GM21390 (cell line): ENCODE results near the gene CHMP5.
A peak's percentile ranks its signal among the peaks of the same experiment; 100 is the strongest.

Source experiments
- ATAC-seq: cut with Tn5 transposase; IDR thresholded peaks from one replicate; pipeline ENCODE4 v1.9.1; 2021; ENCODE audit not compliant: unreplicated experiment

CHMP5 gene

DNA sequence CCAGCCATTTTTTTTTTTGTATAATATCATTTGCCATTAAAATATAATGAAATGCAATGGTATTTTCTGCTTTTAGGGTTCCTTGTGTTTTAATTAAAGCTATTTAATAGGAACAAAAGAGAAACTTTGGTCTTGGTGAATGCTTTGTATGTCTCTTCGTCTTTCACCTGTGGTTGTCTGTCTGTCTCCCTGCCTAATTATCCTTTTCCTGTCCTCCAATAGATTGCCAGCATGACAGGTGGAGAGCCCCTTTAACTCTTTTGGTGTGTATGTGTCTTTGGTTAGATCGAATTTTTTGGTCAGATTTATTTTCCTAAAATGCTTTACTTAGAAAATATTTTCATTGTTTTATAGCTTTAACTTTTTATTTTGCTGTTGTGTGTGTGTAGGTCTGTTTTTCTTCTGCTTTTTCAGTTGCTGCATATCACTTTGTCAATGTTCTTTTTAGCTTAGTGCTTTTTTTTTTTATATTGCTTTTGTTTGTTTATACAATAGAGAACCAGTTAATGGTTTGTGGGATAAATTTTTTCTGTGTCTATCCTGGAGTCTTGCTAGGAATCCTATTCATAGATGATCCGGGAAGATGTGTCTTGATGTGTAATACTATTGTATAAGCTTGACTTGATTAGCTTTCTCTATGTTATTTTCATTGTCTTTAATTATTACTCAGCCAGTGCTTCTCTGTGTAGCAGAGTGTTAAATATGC, 8.6 kb downstream of the CHMP5 start:
- ATAC-seq = no peak

DNA sequence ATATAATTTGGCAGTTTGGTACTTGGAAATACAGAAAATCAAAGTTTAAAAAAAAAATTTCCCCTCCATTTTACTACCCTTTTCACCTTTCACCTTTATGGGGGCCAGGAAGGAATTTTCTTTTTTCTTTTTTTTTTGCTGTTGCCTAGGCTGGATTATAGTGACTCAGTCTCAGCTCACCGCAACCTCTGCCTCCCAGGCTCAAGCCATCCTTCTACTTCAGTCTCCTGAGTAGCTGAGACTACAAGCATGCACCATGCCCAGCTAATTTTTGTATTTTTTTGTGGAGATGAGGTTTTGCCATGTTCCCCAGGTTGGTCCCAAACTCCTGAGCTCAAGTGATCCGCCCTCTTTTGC, 9.1 kb downstream of the CHMP5 start:
- no peak for ATAC-seq

DNA sequence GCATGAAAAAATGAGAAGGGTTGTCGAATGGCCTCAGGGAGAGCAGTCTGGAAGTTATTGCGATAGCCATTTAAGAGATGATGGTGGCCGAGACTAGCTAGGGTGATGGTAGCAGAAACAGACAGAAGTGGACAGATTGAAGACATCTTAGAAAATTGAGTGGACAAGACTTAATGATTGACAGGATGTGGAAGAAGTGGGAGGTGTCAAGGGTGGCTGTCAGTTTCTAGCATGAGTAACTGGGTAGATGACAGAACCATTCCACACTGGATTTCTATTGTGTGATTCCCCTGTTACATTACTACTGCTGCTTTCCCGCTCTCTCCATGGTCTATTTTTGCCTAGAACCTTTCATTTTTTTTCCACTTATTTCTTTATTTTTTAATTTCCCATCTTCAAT, 12.6 kb downstream of the CHMP5 start:
- ATAC-seq = no peak

DNA sequence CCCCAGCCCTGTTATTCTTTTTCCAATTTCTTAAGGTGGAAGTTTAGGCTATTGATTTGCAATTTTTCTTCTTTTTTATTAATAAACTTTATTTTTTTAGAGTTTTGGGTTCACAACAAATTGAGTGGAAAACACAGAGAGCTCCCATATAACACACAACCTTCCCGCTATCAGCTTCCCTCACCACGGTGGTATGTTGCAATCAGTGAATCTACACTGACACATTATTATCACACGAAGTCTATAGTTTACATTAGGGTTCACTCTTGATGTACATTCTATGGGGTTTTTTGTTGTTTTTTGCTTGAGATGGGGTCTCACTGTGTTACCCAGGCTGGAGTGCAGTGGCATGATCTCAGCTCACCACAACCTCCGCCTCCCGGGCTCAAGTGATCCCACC, 20.7 kb downstream of the CHMP5 start:
- no peak for ATAC-seq

DNA sequence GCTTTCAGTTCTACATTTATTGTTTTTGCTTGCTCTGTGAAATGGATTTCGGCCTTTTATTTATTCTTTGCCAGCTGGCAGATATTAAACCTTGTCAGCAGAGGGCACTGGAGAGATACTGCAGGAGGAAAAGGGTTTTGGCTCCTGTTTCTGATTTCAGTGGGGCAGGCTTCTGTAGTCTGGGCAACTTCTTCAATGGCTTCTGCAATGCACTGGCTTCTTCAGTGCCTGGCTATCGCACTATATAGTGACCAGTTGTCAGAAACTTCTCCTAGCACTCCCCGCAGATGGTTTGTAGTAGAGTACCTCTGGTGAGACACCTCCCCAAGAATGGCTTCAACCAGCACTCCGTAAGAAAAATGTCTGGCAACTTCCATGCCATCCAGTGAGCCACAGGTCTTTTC, 22.2 kb downstream of the CHMP5 start:
- ATAC-seq = no peak

DNA sequence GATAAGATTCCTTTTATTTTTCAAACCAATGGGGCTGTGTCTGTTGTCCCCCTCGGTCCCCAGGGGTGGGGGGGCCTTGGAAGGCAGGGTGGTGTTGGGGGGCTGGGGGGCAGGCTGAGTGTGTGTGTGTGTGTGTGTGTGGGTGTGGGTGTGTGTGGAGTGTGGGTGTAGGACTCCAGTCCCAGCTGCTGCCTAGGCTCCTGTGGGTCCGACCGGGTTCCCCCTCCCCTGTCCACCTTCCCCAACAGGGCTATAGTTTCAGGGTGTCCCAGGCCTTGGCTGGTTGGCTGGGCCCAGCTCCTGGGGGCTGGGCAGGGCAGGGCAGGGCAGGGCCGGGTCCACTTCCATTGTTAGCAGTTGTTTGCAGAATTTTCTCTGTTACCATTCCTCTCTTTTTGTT, 23.4 kb downstream of the CHMP5 start:
- ATAC-seq = no peak

DNA sequence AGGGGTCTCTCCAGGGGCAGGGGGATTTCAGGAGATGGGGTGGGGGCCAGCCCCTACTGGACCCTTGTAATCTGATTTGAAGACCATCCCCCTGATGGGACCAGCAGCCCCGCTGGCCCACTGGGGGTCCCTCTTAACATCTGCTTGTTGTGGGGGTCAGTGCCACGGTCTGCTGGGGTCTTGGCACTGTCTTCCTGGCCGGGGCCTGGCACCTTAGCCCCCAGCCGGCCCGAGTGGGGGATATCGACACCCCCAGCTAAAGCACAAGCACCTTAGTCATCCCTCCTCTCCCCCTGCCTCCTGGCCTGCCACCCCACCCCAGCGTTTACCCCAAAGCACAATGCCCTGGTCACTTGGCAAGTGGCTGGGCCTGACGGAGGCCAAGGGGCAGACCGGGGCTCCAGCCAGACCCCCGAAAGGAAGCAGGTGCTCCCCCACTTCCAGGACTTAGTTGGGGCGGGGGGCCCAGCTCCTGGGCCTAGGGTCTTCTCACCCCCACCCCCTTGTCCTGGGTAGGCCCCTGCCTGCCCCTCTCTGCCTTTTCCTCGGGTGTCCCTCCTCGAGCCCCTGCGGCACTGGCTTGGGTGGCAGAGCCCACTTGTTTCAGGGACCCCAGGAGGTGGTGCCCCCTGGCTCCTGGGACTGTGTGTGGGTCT, 24.1 kb downstream of the CHMP5 start:
- no peak for ATAC-seq

DNA sequence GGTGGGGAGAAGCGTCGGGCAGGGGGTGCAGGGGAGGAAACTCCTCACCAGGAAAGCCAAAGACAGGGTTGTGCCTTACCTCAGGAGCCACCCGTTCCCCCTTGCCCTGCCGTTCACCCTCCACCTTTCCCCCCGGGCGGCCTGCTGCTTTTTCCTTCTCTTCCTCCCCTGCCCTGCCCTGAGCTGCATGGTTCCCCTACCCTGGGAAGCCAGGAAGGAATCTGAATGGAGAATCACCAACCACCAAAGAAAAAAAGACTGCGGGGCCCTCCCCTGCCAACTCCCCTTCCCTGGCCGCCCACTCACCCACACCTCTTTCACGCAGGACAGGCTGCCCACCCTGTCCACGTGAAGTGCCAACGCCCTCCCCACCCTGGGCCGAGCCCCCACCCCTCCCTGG, 24.6 kb downstream of the CHMP5 start:
- no peak for ATAC-seq

DNA sequence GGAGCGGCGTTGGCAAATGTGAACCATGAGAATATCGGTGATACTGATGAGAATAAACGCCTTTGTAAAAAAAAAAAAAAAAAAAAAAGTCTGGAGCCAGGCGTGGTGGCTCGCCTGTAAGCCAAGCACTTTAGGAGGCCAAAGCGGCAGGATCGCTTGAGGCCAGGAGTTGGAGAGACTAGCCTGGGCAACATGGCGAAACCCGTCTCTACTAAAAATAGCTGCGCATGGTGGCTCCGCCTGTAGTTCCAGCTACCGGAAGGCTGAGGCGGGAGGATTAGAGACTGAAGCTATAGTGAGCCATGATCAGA, 25.0 kb downstream of the CHMP5 start:
- ATAC-seq = peak; percentile 28

DNA sequence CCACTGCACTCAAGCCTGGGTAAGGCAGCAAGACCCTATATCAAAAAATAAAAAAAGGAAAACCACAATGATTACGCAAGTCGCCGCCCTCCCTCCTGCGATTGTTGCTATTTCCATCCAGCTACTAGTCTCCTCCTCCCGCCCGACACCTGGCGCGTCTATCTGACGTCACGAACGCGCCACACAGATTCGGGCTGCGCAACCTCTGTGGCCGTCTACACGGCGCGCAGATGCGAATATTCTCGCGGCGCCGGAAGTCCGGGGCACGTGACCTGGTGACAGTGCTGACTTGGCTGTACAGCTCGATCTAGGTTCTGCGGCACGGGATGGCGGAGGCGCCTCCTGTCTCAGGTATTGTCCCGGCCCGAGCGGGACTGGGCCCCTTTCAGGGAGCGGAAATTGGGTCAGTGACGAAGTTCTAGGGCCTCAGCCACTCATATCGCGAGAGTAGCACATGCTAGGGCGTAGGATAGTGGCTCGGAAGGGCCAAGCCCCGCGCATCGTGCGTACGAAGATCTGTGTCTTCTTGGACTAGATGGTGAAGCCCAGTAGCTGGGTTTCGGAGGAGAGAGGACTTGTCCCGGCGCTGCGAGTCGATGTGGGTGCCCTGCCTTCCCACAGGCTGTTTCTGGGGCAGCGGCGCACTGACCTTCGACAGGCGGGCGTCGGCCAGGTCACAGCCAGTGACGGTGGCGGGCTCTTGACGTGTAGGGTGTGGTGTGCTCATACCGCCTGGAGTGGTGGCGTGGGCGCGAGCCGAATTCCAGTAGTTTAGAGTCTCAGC, 25.6 kb downstream of the CHMP5 start, which contains the start of gene NFX1:
Gene NFX1, plus strand, starts transcription at position 270 of the 784 bp plus-strand sequence. Its CDS starts 57 bp downstream, at position 327.
- ATAC-seq = peak; percentile 88

DNA sequence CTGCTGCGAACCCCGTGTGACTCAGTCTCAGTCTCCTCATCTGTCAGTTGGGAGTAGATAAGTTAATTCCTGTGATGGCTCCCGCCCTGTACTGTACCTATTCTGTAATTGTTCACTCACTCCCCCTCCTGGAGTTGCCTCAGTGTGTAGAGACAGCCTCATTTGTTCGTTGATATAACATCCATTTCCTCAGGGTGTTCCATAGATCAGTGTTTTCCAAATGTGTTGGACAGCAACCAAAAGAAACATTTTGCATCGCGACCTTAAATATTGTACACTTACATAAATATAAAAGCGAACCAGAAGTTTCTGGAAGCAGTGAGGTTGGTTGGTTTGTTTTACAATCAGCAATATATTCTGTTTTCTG, 26.2 kb downstream of the CHMP5 start:
- ATAC-seq = no peak

DNA sequence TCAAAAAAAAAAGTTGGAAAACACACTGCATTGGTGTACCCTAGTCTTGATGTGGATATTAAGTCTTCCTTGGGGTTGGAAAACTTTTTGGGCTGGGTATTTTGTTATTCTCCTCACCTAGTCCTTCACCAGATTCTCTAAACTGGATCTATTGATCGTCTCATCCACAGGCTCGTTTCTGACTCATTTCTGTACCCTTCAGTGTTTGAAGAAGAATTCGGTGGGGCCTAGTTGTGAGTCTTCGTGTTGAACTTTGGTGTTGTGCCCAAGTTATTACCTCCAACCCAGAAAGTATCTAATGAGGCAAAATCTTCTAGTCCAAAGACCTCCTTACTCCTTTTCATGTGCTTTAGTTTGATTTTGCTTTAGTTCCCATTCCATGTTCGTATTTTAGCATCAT, 27.1 kb downstream of the CHMP5 start:
- ATAC-seq = no peak

DNA sequence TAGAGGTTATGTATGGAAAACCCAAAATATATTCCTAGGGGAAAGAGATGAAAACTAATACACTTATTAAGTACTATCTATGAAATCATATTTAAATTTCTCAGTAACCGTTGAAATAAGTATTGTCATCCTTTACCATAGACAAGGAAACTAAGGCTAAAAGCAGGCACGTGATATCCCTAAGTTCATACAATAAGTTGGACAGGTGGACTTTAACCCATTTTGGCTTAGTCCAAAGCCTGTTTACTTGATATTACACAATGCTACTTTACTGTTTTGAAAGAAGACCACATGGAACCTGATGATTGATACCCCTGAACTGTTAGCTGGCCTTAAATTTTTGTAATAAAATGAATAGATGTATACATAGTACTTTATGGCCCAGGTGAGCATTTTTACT, 28.9 kb downstream of the CHMP5 start:
- ATAC-seq = no peak

DNA sequence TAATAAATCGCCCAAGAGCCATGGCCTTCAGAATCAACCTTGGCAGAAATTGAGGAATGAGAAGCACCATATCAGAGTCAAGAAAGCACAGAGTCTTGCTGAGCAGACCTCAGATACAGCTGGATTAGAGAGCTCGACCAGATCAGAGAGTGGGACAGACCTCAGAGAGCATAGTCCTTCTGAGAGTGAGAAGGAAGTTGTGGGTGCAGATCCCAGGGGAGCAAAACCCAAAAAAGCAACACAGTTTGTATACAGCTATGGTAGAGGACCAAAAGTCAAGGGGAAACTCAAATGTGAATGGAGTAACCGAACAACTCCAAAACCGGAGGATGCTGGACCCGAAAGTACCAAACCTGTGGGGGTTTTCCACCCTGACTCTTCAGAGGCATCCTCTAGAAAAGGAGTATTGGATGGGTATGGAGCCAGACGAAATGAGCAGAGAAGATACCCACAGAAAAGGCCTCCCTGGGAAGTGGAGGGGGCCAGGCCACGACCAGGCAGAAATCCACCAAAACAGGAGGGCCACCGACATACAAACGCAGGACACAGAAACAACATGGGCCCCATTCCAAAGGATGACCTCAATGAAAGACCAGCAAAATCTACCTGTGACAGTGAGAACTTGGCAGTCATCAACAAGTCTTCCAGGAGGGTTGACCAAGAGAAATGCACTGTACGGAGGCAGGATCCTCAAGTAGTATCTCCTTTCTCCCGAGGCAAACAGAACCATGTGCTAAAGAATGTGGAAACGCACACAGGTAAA, 30.0 kb downstream of the CHMP5 start:
- ATAC-seq = no peak

DNA sequence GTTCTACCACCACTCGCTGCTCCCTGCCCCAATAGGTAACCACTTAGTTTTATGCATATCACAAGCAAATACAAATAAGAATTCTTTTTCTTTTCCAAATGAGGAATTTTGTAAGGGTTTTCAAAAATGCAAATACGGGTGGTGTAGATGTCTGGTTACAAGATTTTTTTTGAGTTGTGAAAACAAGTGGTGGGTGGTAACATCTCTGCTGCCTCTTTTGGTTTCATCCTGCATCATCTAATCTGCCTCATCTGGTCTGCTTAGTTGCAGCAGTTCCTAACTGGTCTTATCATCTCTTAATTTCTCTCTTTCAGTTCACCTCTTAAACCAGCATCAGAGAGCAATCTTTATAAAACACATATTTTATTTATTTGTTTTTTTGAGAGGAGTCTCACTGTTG, 30.7 kb downstream of the CHMP5 start:
- ATAC-seq = peak; percentile 47

DNA sequence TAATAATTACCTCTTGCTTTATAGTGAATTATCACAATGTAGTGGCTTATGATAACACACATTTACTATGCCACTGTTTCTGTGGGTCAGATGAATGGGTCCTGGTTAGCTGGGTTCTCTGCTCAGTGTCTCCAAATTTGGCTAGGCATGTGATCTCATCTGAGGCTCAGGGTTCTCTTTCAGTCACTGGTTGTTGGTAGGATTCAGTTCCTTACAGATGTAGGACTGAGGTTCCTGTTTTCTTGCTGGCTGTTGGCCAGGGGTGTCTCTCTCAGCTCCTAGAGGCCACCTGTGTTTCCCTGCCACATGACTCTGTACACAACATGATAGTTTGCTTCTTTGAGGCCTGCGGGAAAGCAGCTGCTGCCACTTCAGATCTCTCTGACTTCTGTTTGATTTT, 32.6 kb downstream of the CHMP5 start:
- ATAC-seq = peak; percentile 90

DNA sequence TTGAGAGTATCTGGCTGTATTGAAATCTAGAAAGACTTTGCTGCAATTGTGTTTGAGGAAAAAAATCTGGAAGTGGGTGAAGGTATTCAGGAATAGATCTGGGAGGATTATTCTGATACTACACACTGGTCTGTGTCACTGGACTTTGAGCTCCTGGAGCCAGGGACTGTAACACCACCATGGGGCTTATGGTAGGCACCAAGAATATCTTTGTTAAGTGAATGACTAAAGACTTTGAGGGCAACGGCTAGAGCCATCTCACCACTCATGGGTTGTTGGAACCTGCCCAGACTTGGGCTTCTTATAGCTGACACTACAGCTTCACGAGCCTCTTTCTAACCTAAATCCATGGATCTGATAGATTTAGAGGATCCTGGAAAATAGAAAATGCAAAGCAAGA, 35.7 kb downstream of the CHMP5 start:
- no peak for ATAC-seq

DNA sequence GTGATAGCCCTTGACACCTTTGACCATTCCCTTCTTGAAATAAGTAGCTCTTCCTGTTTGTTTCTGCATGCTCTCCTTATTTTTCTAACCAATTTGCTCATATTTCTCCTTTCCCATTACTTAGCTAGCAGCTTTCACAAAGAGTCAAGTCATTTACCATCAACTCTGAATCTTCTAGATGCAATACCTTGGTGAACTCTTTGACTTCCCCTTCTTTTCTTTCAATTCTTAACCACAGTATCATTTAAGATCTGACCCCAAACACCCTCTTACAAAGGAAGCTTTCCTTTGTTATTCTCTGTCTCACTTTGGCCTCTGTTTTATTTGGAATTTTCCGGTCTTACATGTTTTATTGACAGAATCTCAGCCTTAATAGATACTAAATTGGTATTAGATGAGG, 39.5 kb downstream of the CHMP5 start:
- peak; percentile 65 for ATAC-seq

DNA sequence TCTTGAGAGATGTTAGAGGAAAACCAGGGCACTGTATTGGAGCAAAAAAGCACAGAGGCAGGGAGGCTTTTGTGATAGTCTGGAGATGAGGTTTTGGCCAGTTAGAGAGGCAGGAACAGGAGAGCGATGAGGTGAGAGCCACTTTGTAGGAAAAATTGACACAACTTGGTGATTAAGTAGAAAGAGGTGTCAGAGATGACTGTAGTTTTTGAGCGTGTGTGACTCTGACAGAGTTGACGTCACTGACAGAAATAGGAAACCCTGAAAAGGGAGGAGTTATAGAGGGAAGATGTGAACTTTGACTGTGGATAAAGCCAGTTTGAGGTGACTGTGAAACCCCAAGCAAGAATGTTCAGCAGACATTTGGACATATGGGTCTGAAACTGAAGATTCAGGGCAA, 41.2 kb downstream of the CHMP5 start:
- ATAC-seq = no peak

DNA sequence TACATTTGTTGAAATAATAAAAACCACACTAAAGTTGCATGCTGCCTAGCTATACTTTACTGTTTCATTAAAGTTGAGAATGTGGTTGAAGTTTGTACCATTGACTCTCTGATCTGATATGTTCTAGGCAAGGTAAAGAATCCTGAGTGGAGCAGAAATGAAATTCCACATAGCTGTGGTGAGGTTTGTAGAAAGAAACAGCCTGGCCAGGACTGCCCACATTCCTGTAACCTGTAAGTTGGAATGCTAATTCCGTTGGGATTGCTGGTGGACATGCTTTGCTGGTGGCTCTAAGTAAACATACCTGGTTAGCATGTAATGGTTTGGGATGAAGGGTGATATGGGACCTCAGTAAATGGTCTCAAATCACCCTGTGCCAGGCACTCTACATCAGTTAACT, 42.2 kb downstream of the CHMP5 start:
- no peak for ATAC-seq

DNA sequence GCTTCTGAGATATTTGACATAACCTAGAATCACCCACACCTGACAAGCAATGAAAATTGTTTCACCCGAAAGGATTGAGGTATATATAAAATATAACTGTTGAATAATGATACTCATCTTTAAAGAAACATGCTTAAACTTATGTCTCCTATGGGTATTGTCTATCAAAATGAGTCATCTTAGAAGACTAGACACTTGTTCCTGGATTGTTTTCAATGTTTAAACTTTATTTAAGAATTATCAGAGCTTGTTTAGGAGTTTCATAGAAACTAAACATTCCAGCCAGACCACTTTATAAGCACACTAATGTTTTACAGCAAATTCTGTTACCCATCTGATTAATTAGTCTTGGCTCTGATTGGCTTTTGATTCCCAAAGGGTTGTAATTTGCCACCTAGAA, 45.1 kb downstream of the CHMP5 start:
- ATAC-seq = no peak

DNA sequence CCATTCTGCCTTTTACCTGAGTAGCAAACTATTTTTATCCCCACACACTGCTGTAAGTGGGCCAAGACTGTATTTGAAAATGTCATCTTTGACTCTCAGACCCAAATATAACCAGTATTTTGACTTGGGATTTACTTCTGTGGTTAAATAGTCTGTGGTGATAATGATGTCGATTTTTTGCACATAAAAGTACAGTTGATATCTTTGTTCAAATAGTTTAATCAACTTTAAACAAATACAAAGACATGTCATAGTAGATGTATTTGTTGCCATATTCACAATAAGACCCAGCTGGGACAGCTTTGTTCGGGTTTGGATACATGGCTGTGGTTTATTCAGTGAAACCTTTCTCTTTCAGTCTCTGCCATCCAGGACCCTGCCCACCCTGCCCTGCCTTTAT, 45.9 kb downstream of the CHMP5 start:
- ATAC-seq = no peak
